DMS 273 (cell line): ENCODE data around the gene PPARD.
"Not testable (repeated sequence)": the region's sequence is repeated elsewhere in the genome, so short reads cannot be mapped to it uniquely, and the experiment has no call there.

Experiments
- DNase-seq: peaks from one replicate; lab custom pipeline; 2025; ENCODE audit not compliant: unreplicated experiment; lab: John Stamatoyannopoulos, UW

The PPARD gene

GRCh38 chr6:35435074-35435837 lies 92.9 kb downstream of the PPARD start:
- DNase-seq, result peak; percentile 78

DNA sequence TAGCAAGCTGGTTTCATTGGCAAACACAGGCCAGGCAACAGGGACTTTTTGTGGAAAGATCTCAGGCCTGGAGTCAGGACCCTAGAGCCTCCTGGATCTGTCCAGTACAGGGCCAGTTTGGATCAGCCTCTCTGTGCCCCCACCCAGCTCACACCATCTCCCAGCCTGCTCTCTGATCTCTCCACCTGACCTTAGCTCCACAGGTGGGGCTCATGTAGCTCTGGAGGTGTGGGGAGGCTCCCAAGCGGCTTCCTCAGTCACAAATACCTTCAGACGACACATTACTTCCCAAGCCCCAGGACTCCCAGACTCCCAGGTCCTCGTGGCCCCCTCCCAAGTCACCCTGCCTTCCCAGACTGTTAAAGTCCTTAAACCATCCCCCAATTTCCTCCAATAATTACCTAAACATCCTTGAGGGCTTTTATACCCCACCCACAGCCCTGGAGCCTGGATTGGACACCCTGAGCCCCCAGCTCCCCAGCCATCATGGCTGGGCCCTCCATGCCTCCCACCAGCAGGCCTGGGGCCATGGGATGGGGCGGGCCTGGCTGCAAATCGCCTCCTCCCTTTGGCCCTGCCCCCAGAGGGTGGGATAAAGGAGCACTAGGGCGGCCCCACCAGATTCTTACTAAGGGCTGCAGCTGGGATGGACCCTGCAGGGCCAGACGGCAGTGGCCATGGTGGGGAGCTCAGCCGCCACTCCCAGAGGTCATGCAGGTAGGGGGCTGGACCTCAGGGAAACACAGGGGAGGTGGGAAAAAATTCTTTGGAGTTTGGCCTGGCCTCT lies 93.9 kb downstream of the PPARD start:
- DNase-seq, result no peak

- DNase-seq, result not testable (repeated sequence)
These were observed 96.2 kb downstream of the PPARD start for GRCh38 chr6:35438378-35439065.

GRCh38 chr6:35439308-35439707 lies 97.0 kb downstream of the PPARD start:
- no peak for DNase-seq

DNA sequence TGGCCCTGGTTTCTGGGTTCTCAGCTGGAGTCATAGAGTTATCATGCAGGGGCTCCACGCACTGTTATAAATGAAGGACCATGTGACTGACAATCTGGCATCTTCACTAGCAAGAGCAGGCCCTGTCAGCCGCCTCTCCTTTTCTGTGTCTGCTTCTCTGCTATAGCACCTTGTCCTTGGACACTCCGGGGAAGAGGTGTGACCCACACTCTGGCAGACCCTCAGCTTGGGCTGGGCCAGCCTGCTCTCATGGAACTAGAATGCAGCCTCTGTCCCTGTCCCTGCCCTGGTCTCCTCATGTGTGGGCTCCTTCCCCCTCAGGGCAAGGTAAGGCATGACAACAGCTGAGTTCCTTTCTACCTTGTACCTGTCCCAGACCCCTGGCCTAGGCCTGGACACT lies 98.8 kb downstream of the PPARD start:
- DNase-seq, result no peak

GRCh38 chr6:35441642-35442041 lies 99.3 kb downstream of the PPARD start:
- no peak for DNase-seq

- DNase-seq, result no peak
These were observed 100.3 kb downstream of the PPARD start for GRCh38 chr6:35442693-35443092.

DNA sequence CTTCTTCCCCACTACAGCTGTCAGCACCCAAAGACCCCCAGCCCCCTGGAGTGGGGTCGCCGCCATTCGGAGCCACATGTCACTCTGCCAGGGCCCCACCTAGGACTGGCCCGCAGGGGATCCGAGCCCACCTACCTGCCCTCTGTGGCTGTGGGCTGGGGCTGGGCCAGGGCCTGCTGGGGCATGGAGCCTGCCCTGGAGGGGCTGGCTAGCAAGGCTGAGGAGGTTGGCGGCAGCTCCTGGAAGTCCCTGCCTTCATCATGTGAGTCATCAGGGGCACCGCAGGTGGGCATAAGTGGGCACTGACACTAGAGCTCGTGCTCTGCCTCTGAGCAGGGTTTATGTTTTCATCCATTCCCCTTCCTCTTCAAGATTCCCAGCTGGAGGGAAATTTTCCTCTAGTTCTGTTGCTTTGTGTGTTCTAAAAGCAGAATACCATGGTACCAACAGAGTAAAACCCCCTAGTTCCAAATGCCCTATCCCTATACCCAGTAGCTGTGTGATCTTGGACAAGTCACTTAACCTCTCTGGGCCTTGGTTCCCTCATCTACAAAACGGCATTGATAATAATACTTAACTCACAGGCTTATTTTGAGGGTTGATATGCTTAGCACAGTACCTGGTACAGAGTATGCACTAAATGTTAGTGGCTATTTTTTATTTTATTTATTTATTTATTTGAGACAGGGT lies 101.1 kb downstream of the PPARD start:
- DNase-seq, result peak; percentile 22

GRCh38 chr6:35445691-35446090 lies 103.3 kb downstream of the PPARD start:
- no peak for DNase-seq

GRCh38 chr6:35448191-35448590 lies 105.8 kb downstream of the PPARD start:
- DNase-seq, result peak; percentile 79

DNA sequence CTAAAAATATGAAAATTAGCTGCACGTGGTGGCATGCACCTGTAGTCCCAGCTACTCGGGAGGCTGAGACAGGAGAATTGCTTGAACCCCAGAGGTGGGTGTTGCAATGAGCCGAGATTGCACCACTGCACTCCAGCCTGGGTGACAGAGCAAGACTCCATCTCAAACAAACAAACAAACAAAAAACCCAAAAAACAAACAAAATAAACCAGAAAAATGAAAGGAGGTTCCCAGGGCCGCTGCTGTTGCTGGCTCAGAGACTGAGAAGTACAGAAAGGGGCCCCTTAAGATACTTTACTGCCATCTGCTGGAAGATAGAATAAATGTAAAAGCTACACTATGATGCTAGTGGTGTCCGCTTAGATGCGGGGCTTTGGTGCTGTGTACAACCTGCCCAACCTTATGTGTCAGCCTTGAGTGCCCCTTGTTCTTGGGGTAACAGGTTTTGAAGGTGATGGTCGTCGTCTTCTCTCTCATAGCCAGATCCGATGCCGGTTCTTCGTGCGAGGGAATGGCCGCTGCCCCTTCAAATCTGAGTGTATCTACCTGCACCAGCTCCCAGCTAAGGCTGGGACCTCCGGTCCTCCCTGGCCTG lies 107.0 kb downstream of the PPARD start:
- DNase-seq, result peak; percentile 91

DNA sequence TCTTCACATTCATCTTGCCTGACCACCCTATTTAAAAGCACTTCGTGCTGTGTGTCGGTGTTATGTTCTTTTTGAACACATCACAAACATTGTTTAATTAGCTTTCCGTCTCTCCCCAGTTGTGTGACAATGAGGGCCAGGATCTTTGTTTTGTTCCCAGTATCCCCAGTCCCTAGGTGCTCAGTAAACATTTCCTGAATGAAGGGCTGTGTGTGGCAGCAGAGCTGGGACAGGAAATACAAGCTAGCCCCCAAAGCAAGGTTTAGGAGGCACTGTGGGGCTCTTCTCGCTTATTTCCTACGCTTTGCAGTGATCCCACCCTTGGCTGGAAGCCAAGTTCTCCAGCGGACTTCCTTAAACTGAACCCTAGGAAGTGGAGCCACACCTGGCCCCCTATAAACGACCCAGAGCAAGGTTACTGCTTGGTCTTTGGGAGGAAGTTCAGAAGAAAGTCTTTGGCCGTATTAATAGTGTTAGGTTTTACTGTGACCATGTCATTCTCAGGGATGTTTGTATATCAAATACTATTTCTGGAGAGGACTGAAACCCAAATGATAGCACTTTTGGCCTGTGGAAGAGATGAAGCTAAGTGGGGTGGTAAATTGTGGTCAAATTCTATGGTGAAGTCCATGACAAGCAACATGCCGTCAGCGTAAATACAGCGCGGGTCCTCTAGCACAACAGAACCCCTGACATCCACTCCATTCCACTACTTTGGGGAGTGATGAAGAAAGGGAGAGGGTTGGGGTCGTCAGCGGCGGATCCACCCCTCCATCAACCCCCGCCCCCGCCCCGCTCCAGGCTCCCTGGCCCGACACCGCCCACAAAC lies 109.2 kb downstream of the PPARD start:
- DNase-seq, result peak; percentile 34

DNA sequence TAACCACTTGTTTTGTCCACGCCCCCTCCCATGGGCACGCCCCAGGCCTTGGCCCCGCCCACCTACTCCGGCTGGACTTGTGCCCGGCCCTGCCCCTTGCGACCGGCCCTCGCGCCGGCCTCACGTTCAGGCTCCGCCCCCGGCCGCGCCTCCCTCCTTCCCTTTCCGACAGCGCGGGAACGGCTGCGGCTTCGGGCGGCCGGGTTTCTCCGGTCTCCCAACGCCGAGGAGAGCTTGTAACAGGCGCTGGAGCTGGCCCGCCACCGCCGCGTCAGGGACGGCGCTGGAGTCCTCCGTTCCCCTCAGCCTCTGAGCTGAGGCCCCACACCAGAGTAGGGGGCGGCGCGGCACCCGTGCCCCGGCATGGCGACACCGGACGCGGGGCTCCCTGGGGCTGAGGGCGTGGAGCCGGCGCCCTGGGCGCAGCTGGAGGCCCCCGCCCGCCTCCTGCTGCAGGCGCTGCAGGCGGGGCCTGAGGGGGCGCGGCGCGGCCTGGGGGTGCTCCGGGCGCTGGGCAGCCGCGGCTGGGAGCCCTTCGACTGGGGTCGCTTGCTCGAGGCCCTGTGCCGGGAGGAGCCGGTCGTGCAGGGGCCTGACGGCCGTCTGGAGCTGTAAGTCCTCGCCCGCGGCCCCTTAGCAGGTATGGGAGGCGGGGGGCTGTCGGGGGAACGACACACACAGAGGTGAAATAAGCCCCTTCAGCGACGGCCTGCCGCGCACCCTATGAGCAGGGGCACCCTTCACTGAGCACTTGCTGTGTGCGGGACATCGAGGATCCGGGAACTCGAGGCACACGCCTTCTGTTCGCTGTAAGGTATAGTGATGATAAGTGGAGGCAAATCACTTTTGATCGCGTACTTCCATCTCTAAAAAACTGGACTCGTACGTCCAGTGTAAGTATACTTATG lies 110.1 kb downstream of the PPARD start, which contains the start of gene FANCE:
FANCE (plus strand) TSS at position 156 of the 908 bp plus-strand sequence; CDS start at position 364, 208 bp downstream.
- DNase-seq, result peak; percentile 97

DNA sequence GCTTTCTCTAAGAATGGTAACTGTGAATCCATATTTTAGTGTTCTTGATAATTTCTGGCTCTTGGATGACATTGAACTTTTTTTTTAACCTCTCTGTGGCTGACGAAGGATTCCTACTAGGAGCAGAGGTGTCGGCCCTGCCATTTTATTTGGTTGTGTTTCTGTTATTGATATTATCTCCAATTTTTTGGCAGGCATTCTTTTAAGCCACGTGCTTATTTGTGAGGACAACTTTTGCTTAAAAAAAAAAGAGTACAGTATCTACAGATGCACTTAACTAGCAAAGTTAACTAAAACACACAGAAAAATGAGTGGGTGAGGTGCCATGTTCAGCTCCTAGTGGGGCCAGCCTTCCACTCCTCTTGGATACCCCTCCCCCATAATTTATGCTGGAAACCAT lies 110.9 kb downstream of the PPARD start:
- DNase-seq, result peak; percentile 64

GRCh38 chr6:35454391-35455110 lies 112.2 kb downstream of the PPARD start:
- peak; percentile 84 for DNase-seq

GRCh38 chr6:35457907-35458306 lies 115.5 kb downstream of the PPARD start:
- no peak for DNase-seq

GRCh38 chr6:35461270-35461669 lies 118.9 kb downstream of the PPARD start:
- DNase-seq, result no peak

- DNase-seq, result no peak
These were observed 120.9 kb downstream of the PPARD start for GRCh38 chr6:35463292-35463691.
